Endothelial cell of umbilical vein (primary cell): ENCODE measurements around the gene IL34. TPM values are rescaled to one million over a fixed set of nuclear protein-coding genes. Genes with fewer than 3 reads are reported as not detected.

Source experiments
- BruUV-seq: library from RNA; stranded (reverse); fragments of 400-500 nt; replicated peaks from 2 replicates; lab custom pipeline; 2021; lab: Mats Ljungman, UMichigan
- CTCF ChIA-PET: fragments of 300-600, 350-600 bp; sonication (Branson Sonifier 250); formaldehyde crosslinking; loops from one replicate; lab custom pipeline; 2021; ENCODE audit warnings: antibody characterized with exemption, inconsistent platforms; lab: Charles Lee
- POLR2A ChIA-PET: fragments of 300-600, 350-600 bp; sonication (Branson Sonifier 250); formaldehyde crosslinking; loops from one replicate; lab custom pipeline; 2021; ENCODE audit warnings: antibody characterized with exemption, inconsistent platforms; lab: Charles Lee
- DNase-seq: peaks from one replicate; pipeline ENCODE4 v3.0.0-alpha.2; 2011; ENCODE audit warnings: low read depth, low spot score
- FAIRE-seq: peaks from 2 replicates; lab custom pipeline; 2011; peaks lifted over from hg19 to GRCh38; lab: Jason Lieb, UNC
- H2AFZ ChIP-seq: 2 replicates; pipeline ENCODE4 v1.6.0; 2012; ENCODE audit warnings: low read depth, low read length, control low read depth, inconsistent platforms
- H3K27ac ChIP-seq: 2 replicates; pipeline ENCODE4 v1.5.1; 2011; ENCODE audit warnings: low read depth, mild to moderate bottlenecking, control low read depth, low read length, moderate library complexity; ENCODE audit not compliant: insufficient read depth
- H3K27me3 ChIP-seq, 2 experiments: 2 replicates each; pipeline versions ENCODE4 v1.6.0 to v1.6.1; 2011; ENCODE audit warnings: low read length in 2 of 2, mixed read lengths in 1 of 2; ENCODE audit not compliant: control insufficient read depth in 2 of 2, insufficient read depth in 2 of 2
- H3K36me3 ChIP-seq, 2 experiments: 2 replicates in 1 of 2; 3 replicates in 1 of 2; pipeline ENCODE4 v1.5.1; 2011; ENCODE audit warnings: low read length in 2 of 2, mild to moderate bottlenecking in 1 of 2, moderate library complexity in 1 of 2; ENCODE audit not compliant: control insufficient read depth in 2 of 2, insufficient read depth in 2 of 2; ENCODE audit errors: extremely low read depth in 1 of 2
- H3K4me1 ChIP-seq: 3 replicates; pipeline ENCODE4 v1.5.1; 2011; ENCODE audit warnings: mild to moderate bottlenecking, low read length; ENCODE audit not compliant: control insufficient read depth, insufficient read depth; ENCODE audit errors: extremely low read depth
- H3K4me2 ChIP-seq: 2 replicates; pipeline ENCODE4 v1.6.1; 2011; ENCODE audit warnings: low read length, control low read depth, mixed read lengths; ENCODE audit not compliant: insufficient read depth
- H3K4me3 ChIP-seq, 3 experiments: fragments of 200-600 bp in 1 of 3; sonication (generic), shearing (Covaris generic) in 1 of 3; replicated peaks in 1 of 3; 2 replicates each; pipeline ENCODE4 v1.5.1; 2011 to 2016; ENCODE audit warnings: control low read depth in 3 of 3, low read length in 3 of 3, mild to moderate bottlenecking in 2 of 3, inconsistent platforms in 1 of 3, low read depth in 1 of 3, moderate library complexity in 1 of 3; ENCODE audit not compliant: insufficient read depth in 1 of 3
- H3K79me2 ChIP-seq: 2 replicates; pipeline ENCODE4 v1.6.0; 2012; ENCODE audit warnings: low read length, inconsistent platforms; ENCODE audit not compliant: control insufficient read depth, insufficient read depth
- H3K9ac ChIP-seq: replicated peaks from 2 replicates; pipeline ENCODE3; 2011; ENCODE audit warnings: low read length, control low read depth; ENCODE audit not compliant: insufficient read depth; ENCODE audit errors: extremely low read depth
- H3K9me1 ChIP-seq: replicated peaks from 3 replicates; pipeline ENCODE4 v1.6.0; 2011; ENCODE audit warnings: mild to moderate bottlenecking, low read length; ENCODE audit not compliant: control insufficient read depth, insufficient read depth; ENCODE audit errors: extremely low read depth
- H3K9me3 ChIP-seq: replicated peaks from 2 replicates; pipeline ENCODE4 v1.5.1; 2012; ENCODE audit warnings: low read length, inconsistent platforms; ENCODE audit not compliant: control insufficient read depth, insufficient read depth
- H4K20me1 ChIP-seq: replicated peaks from 2 replicates; pipeline ENCODE3; 2011; ENCODE audit warnings: mild to moderate bottlenecking, low read length; ENCODE audit not compliant: control insufficient read depth, insufficient read depth; ENCODE audit errors: extremely low read depth
- CTCF ChIP-seq, 2 donors: IDR thresholded peaks; 1 replicate in 1 of 2; 2 replicates in 1 of 2; pipeline ENCODE4 v1.5.1; 2011; ENCODE audit warnings: low read length in 2 of 2, mild to moderate bottlenecking in 2 of 2, moderate library complexity in 2 of 2, control low read depth in 1 of 2, inconsistent platforms in 1 of 2, low read depth in 1 of 2; ENCODE audit not compliant: insufficient read depth in 1 of 2; ENCODE audit errors: extremely low read depth in 1 of 2
- FOS ChIP-seq: IDR thresholded peaks from 2 replicates; pipeline ENCODE4 v1.6.1; 2011; ENCODE audit warnings: mild to moderate bottlenecking, low read length, moderate library complexity, borderline replicate concordance; ENCODE audit not compliant: insufficient read depth
- GATA2 ChIP-seq: IDR thresholded peaks from 2 replicates; pipeline ENCODE4 v1.7.0; 2011; ENCODE audit warnings: low read depth, mild to moderate bottlenecking, moderate library complexity, mixed read lengths, low read length; ENCODE audit not compliant: insufficient read length, insufficient read depth
- MAX ChIP-seq: IDR thresholded peaks from 2 replicates; pipeline ENCODE4 v1.6.1; 2011; ENCODE audit not compliant: insufficient read depth, insufficient read length
- MYC ChIP-seq: IDR thresholded peaks from one replicate; pipeline ENCODE4 v1.6.1; 2011; ENCODE audit warnings: mild to moderate bottlenecking, low read depth, low read length
- POLR2AphosphoS5 ChIP-seq: IDR thresholded peaks from 2 replicates; pipeline ENCODE4 v1.6.1; 2012; ENCODE audit warnings: low read depth, mild to moderate bottlenecking, control low read depth, low read length, moderate library complexity; ENCODE audit not compliant: insufficient read depth
- dilution Hi-C: fragments of 300-500 bp; cut with MboI; formaldehyde crosslinking; loops from one replicate; pipeline ENCODE4 v1.15.0; 2019; ENCODE audit warnings: low sequenced_read_pairs; ENCODE audit not compliant: extremely low pct_ligation_motif_present
- intact Hi-C: fragments of 100-400 bp; cut with micrococcal nuclease; formaldehyde crosslinking; loops from one replicate; pipeline ENCODE4 v1.10.0; 2022
- polyA plus RNA-seq, 4 experiments: library from polyadenylated mRNA; depleted of rRNA in 3 of 4; stranded (reverse) in 3 of 4; unstranded in 1 of 4; fragments of >200 nt; gene quantifications; 2 replicates each; pipeline versions ENCODE4 v1.2.1 to v1.2.3, GENCODE V29; 2011 to 2012; ENCODE audit warnings: missing spikeins in 1 of 4
- total RNA-seq: library from RNA; stranded (reverse); gene quantifications from 2 replicates; pipeline ENCODE4 v1.2.3, GENCODE V29; 2021

IL34 gene
- total and polyA plus RNA-seq, 2 donors (not counting 3 experiments of a cell fraction or from before 2014, with no cell fraction given) = 0.88 to 0.97 TPM

GRCh38 chr16:70612931-70613330 lies 33.4 kb upstream of the IL34 start:
- no peak overlapping the region for H3K4me2 ChIP-seq
- H3K4me3 ChIP-seq = no peak overlapping the region
- ChIA-PET CTCF (no interaction called here), POLR2A (no interaction called here)
- no peaks in the 10 kb centered on the region for H3K9me1 ChIP-seq
- FAIRE-seq (no peak), DNase-seq (no peak)
- no peak overlapping the region for H3K27ac ChIP-seq
- dilution Hi-C loops (no loop called here), intact Hi-C loops (no loop called here)
- no peak overlapping the region for H2AFZ ChIP-seq
- BruUV-seq = no TSS peak
- no peak overlapping the region for H3K9ac ChIP-seq
- no peaks in the 10 kb centered on the region for H4K20me1 ChIP-seq
- TF ChIP-seq CTCF (IDR thresholded peaks at IDR 0.05; ENCODE audit: extremely low read depth in 1 of 2, insufficient read depth in 1 of 2, low read depth in 1 of 2, low read length in 2 of 2) = no peak
- TF ChIP-seq POLR2AphosphoS5 = no peak
- no peak for TF ChIP-seq GATA2
- TF ChIP-seq MYC = no peak
- TF ChIP-seq FOS = no peak
- no peak for TF ChIP-seq MAX
- H3K36me3 ChIP-seq = no peaks in the 10 kb centered on the region
- H3K9me3 ChIP-seq = no peaks in the 10 kb centered on the region
- no peaks in the 10 kb centered on the region for H3K27me3 ChIP-seq
- no peaks in the 10 kb centered on the region for H3K79me2 ChIP-seq
- no peaks in the 10 kb centered on the region for H3K4me1 ChIP-seq
